Lower leg skin (tissue), 3 donors: Measurements from ENCODE around the gene PSME4.

Experiments used
- CTCF ChIP-seq, 3 donors: fragments of 450-650 bp; IDR thresholded peaks; one replicate each; pipeline ENCODE4 v1.5.1; 2016; ENCODE audit warnings: antibody characterized with exemption in 3 of 3, mild to moderate bottlenecking in 3 of 3, moderate library complexity in 2 of 3
- POLR2A ChIP-seq, 2 donors: fragments of 450-650 bp; IDR thresholded peaks; one replicate each; pipeline ENCODE4 v1.6.1; 2016 to 2017; ENCODE audit warnings: antibody characterized with exemption in 2 of 2, mild to moderate bottlenecking in 1 of 2, moderate library complexity in 1 of 2

DNA sequence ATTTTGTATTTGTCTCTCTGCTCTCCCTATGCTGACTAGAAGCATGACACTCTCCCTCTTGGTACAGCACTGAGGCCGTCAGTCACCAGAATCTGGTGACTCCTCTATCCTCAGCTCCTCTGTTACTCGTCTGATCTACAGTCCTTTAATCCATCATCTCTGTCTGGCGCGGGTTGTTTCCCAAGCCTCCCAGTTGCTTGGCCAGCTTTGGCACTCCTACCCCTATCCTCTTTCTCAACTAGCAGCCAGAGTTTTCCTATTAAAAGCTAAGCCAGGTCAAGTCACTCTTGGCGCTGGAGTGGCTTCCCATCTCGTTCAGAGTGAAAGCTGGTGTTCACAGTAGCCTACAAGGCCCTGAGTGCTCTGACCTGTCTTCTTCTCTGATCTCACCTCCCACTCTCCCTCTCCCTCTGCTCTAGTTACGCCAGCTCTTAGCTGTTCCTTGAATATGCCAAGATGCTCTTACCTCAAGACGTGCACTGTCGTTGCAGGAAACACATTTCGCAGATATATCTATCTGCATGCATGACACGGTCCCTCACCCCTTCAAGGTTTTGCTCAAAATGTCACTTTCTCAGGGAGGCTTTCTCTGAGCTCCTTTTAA is 41.8 kb upstream of the PSME4 start:
- TF ChIP-seq CTCF (IDR thresholded peaks at IDR 0.05) = no peak
- TF ChIP-seq POLR2A (IDR thresholded peaks at IDR 0.05) = no peak
